Smooth muscle cell (in vitro differentiated cells): ENCODE data around the gene CSPG5. TPM values are rescaled to one million over a fixed set of nuclear protein-coding genes. Genes with fewer than 3 reads are reported as not detected.

Experiments
- DNase-seq: peaks from one replicate; lab custom pipeline; 2025; ENCODE audit not compliant: unreplicated experiment; lab: John Stamatoyannopoulos, UW
- H2AFZ ChIP-seq: fragments of 200-600 bp; sonication (generic); 2 replicates; pipeline ENCODE4 v1.6.0; 2016; ENCODE audit warnings: antibody characterized with exemption, low read depth, mild to moderate bottlenecking
- H3F3A ChIP-seq: fragments of 200-600 bp; sonication (generic); 2 replicates; pipeline ENCODE4 v1.6.0; 2017; ENCODE audit warnings: antibody characterized with exemption, low read depth
- H3K27ac ChIP-seq: fragments of 200-600 bp; sonication (generic); 2 replicates; pipeline ENCODE4 v1.5.1; 2016; ENCODE audit warnings: low read depth, mild to moderate bottlenecking
- H3K27me3 ChIP-seq: fragments of 200-600 bp; sonication (generic); 2 replicates; pipeline ENCODE4 v1.6.1; 2016; ENCODE audit warnings: low read depth, mild to moderate bottlenecking
- H3K36me3 ChIP-seq: fragments of 200-600 bp; sonication (generic); 2 replicates; pipeline ENCODE4 v1.5.1; 2016; ENCODE audit warnings: low read depth
- H3K4me1 ChIP-seq: fragments of 200-600 bp; sonication (generic); 2 replicates; pipeline ENCODE4 v1.5.1; 2016; ENCODE audit warnings: low read depth
- H3K4me2 ChIP-seq: fragments of 200-600 bp; sonication (generic); 2 replicates; pipeline ENCODE4 v1.6.0; 2016; ENCODE audit warnings: mild to moderate bottlenecking
- H3K4me3 ChIP-seq: fragments of 200-600 bp; sonication (generic); 2 replicates; pipeline ENCODE4 v1.5.1; 2016; ENCODE audit warnings: mild to moderate bottlenecking
- H3K79me2 ChIP-seq: fragments of 200-600 bp; sonication (generic); 2 replicates; pipeline ENCODE4 v1.6.0; 2016; ENCODE audit warnings: low read depth, mild to moderate bottlenecking
- H3K9ac ChIP-seq: fragments of 200-600 bp; sonication (generic); 2 replicates; pipeline ENCODE4 v1.6.0; 2016; ENCODE audit warnings: low read depth
- H3K9me3 ChIP-seq: fragments of 200-600 bp; sonication (generic); replicated peaks from 2 replicates; pipeline ENCODE4 v1.5.1; 2016; ENCODE audit warnings: low read depth
- H4K20me1 ChIP-seq: fragments of 200-600 bp; sonication (generic); 2 replicates; pipeline ENCODE4 v1.6.0; 2016; ENCODE audit warnings: low read depth
- WGBS: methylation state at CpG from one replicate; pipeline ENCODE4 v1.1.7; 2016; ENCODE audit warnings: low lambda C conversion rate; 5-methylcytosine and 5-hydroxymethylcytosine counted together
- polyA plus RNA-seq: library from polyadenylated mRNA; unstranded; fragments of >200 nt; fragmentation: Nextera tagmentation; extraction: Ambion mirVana; gene quantifications from 2 replicates; pipeline ENCODE4 v1.2.1, GENCODE V29; 2016
- total RNA-seq: library from RNA; depleted of rRNA; stranded (reverse); fragments of >200 nt; gene quantifications from 2 replicates; pipeline ENCODE4 v1.2.3, GENCODE V29; 2014
- TF ChIP-seq, protein P1 (sequence below): fragments of 200-600 bp; sonication (generic); IDR thresholded peaks from 2 replicates; pipeline ENCODE4 v1.5.1; 2017; ENCODE audit warnings: borderline replicate concordance, mild to moderate bottlenecking, antibody characterized with exemption; ENCODE audit not compliant: insufficient read depth, poor library complexity, severe bottlenecking

Gene CSPG5
- total and polyA plus RNA-seq, 2 experiments from 2014 or later: 0.35 to 1.3 TPM

GRCh38 chr3:47612879-47613278 lies 34.2 kb upstream of the CSPG5 start:
- peaks cover 12% of the 10 kb centered on the region for H3K36me3 ChIP-seq
- H3K9ac ChIP-seq: no peak overlapping the region
- H3K4me1 ChIP-seq: peaks cover 19% of the 10 kb centered on the region
- H3K4me3 ChIP-seq: no peak overlapping the region
- H4K20me1 ChIP-seq: no peaks in the 10 kb centered on the region
- H3F3A ChIP-seq: peaks cover 26% of the 10 kb centered on the region
- no peaks in the 10 kb centered on the region for H3K9me3 ChIP-seq
- TF ChIP-seq, protein P1, sequence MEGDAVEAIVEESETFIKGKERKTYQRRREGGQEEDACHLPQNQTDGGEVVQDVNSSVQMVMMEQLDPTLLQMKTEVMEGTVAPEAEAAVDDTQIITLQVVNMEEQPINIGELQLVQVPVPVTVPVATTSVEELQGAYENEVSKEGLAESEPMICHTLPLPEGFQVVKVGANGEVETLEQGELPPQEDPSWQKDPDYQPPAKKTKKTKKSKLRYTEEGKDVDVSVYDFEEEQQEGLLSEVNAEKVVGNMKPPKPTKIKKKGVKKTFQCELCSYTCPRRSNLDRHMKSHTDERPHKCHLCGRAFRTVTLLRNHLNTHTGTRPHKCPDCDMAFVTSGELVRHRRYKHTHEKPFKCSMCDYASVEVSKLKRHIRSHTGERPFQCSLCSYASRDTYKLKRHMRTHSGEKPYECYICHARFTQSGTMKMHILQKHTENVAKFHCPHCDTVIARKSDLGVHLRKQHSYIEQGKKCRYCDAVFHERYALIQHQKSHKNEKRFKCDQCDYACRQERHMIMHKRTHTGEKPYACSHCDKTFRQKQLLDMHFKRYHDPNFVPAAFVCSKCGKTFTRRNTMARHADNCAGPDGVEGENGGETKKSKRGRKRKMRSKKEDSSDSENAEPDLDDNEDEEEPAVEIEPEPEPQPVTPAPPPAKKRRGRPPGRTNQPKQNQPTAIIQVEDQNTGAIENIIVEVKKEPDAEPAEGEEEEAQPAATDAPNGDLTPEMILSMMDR: no peak
- H3K27me3 ChIP-seq: no peaks in the 10 kb centered on the region
- 100% methylated on average over 2 of the region's 2 CpGs for WGBS
- DNase-seq: no peak
- H3K27ac ChIP-seq: peak overlapping the region; percentile 79
- H2AFZ ChIP-seq: no peak overlapping the region
- H3K4me2 ChIP-seq: peak overlapping the region; percentile 56
- no peaks in the 10 kb centered on the region for H3K79me2 ChIP-seq

- Histone ChIP-seq H3K27ac (peak overlapping the region; percentile 79), H3K79me2 (no peaks in the 10 kb centered on the region), H3K27me3 (no peaks in the 10 kb centered on the region), H3K36me3 (peaks cover 12% of the 10 kb centered on the region), H3K9me3 (no peaks in the 10 kb centered on the region), H3K9ac (no peak overlapping the region), H2AFZ (no peak overlapping the region), H3K4me2 (peak overlapping the region; percentile 56), H4K20me1 (no peaks in the 10 kb centered on the region), H3K4me3 (no peak overlapping the region), H3K4me1 (peaks cover 19% of the 10 kb centered on the region), H3F3A (peaks cover 19% of the 10 kb centered on the region)
- TF ChIP-seq, protein P1: no peak
- DNase-seq: no peak
These were observed 33.5 kb upstream of the CSPG5 start for GRCh38 chr3:47612178-47612577.

GRCh38 chr3:47611576-47611975 lies 32.9 kb upstream of the CSPG5 start:
- H3F3A ChIP-seq: peaks cover 18% of the 10 kb centered on the region
- no peaks in the 10 kb centered on the region for H3K9me3 ChIP-seq
- peak overlapping the region; percentile 79 for H3K27ac ChIP-seq
- H3K4me3 ChIP-seq: no peak overlapping the region
- TF ChIP-seq, protein P1: no peak
- H3K79me2 ChIP-seq: no peaks in the 10 kb centered on the region
- peaks cover 19% of the 10 kb centered on the region for H3K4me1 ChIP-seq
- no peaks in the 10 kb centered on the region for H3K27me3 ChIP-seq
- DNase-seq: no peak
- H4K20me1 ChIP-seq: no peaks in the 10 kb centered on the region
- H3K4me2 ChIP-seq: peak overlapping the region; percentile 56
- no peak overlapping the region for H2AFZ ChIP-seq
- H3K36me3 ChIP-seq: peaks cover 12% of the 10 kb centered on the region
- 87% methylated on average over 2 of the region's 2 CpGs for WGBS
- H3K9ac ChIP-seq: no peak overlapping the region

- H3K9me3 ChIP-seq: no peaks in the 10 kb centered on the region
- no peak overlapping the region for H2AFZ ChIP-seq
- no peak overlapping the region for H3K9ac ChIP-seq
- peaks cover 12% of the 10 kb centered on the region for H3K36me3 ChIP-seq
- H3K4me2 ChIP-seq: no peak overlapping the region
- H3K27me3 ChIP-seq: no peaks in the 10 kb centered on the region
- 94% methylated on average over 3 of the region's 3 CpGs for WGBS
- no peaks in the 10 kb centered on the region for H3K79me2 ChIP-seq
- peaks cover 19% of the 10 kb centered on the region for H3K4me1 ChIP-seq
- no peak overlapping the region for H3K27ac ChIP-seq
- peaks cover 22% of the 10 kb centered on the region for H3F3A ChIP-seq
- TF ChIP-seq, protein P1: no peak
- no peak for DNase-seq
- no peak overlapping the region for H3K4me3 ChIP-seq
- peaks cover 7% of the 10 kb centered on the region for H4K20me1 ChIP-seq
These were observed 31.9 kb upstream of the CSPG5 start for GRCh38 chr3:47610583-47610982.
